GM12873 (cell line): ENCODE measurements around the gene IGF2R.

Experiments
- TF ChIP-seq, protein P1 (sequence below): IDR thresholded peaks from 2 replicates; pipeline ENCODE4 v1.5.1; 2012; ENCODE audit warnings: low read depth, mild to moderate bottlenecking, moderate library complexity, low read length, control low read depth; ENCODE audit not compliant: insufficient read depth; ENCODE audit errors: missing control alignments

Gene IGF2R

DNA sequence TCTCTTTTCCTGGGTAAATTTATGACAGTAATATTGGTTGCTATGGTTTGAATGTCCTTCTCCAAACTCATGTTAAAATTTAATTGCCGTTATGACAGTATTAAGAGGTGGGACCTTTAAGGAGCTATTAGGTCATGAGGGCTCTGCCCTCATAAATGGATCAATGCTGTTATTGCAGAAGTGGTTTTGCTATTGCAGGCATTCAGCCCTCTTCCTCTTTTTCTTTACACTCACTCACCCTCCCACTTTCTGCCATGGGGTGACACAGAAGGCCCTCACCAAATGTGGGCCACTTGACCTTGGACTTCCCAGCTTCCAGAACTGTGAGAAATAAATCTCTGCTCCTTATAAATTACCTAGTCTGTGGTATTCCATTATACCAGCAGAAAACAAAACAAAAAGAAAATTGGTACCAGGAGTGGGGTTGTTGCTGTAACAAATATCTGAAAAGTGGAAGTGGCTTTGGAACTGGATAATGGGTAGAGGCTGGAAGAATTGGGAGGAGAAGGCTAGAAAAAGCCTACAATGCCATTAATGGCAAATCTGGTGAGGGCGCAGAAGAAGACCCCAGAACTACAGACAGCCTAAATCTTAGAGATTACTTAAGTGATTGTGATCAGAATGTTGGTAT, 24.8 kb upstream of the IGF2R start:
- TF ChIP-seq, protein P1, sequence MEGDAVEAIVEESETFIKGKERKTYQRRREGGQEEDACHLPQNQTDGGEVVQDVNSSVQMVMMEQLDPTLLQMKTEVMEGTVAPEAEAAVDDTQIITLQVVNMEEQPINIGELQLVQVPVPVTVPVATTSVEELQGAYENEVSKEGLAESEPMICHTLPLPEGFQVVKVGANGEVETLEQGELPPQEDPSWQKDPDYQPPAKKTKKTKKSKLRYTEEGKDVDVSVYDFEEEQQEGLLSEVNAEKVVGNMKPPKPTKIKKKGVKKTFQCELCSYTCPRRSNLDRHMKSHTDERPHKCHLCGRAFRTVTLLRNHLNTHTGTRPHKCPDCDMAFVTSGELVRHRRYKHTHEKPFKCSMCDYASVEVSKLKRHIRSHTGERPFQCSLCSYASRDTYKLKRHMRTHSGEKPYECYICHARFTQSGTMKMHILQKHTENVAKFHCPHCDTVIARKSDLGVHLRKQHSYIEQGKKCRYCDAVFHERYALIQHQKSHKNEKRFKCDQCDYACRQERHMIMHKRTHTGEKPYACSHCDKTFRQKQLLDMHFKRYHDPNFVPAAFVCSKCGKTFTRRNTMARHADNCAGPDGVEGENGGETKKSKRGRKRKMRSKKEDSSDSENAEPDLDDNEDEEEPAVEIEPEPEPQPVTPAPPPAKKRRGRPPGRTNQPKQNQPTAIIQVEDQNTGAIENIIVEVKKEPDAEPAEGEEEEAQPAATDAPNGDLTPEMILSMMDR = no peak

DNA sequence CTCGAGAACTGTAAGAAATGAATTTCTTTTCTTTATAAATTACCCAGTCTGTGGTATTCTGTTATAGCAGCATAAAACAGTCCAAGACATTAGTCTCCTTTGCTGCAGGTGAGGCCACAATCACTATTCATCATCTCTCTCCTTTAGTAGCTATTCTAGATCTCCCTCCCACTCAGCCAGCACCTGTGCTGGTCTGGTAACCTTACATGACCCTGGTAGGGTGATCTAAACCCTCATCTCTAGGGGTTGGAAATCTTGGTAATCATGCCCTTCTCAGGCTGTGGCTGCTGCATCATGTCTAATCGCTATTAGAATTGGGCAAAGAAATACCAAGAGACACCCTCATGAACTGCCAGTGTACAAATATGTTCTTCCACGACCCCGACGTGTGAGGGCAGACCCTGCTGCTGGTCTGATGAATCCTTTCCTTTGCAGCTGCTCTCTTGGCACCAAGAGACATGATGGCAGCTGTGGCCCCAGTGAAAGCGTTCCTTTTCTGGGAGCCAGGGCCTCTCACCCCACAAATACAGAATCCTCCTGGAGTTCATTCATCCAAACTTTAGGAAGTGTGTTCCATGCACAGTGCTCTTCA, 23.0 kb upstream of the IGF2R start:
- TF ChIP-seq, protein P1 = no peak

DNA sequence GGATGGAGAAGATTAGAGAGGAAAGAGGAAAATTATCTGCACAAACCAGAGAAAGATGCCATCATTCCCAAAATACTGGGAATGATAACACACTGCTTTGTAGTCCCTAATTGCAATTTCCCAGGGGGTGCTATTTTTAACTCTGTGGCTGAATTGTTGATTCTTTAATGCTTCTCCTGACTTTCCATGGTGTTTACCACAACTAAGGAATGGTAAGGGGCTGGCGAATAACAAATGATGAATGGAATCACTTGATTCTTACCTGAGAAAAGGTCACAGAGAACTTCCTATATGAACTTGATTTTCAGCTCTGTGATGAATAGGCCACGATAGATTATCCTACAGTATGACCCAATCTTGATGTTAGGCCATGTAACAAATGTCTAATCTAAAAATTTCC, 22.0 kb upstream of the IGF2R start:
- TF ChIP-seq, protein P1 = no peak

DNA sequence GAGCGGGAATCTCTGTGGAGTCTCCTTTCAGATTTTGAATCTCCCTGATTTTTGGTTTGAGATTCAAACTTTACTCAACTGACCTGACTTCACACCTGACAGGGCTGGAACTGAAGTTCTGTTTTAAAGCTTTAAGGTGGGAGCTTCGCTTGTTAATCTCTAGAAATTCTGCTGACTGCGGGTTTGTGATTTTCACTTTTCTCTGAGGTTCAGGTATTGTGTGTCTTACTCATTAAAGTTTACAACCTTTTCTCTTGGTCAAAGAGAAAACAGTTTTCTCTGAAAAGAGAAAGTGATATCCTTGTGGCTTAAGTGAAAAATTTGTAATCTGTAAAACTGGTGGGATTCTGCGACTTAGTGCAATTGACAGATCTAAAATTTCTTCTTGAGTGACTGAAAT, 20.7 kb upstream of the IGF2R start:
- TF ChIP-seq, protein P1 = no peak

DNA sequence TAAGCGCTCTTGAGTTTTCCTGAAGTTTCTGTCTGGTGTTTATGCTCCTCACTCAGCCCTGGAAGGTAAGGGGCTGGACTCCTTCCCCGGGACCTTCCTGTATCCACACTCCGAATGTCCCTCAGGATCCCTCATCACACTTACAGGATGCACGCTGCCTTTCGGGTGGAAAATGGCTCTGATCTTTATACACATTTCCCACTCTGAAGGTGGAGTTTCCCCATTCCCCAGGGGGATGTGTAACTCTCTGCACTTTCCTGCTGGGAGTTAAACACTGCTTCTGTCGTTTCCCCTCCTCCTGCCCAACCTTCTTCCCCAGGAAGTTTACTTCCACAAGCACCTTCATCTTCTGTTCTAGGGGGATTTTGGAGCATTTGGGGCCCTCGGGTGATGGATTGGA, 17.1 kb upstream of the IGF2R start:
- TF ChIP-seq, protein P1 = no peak

DNA sequence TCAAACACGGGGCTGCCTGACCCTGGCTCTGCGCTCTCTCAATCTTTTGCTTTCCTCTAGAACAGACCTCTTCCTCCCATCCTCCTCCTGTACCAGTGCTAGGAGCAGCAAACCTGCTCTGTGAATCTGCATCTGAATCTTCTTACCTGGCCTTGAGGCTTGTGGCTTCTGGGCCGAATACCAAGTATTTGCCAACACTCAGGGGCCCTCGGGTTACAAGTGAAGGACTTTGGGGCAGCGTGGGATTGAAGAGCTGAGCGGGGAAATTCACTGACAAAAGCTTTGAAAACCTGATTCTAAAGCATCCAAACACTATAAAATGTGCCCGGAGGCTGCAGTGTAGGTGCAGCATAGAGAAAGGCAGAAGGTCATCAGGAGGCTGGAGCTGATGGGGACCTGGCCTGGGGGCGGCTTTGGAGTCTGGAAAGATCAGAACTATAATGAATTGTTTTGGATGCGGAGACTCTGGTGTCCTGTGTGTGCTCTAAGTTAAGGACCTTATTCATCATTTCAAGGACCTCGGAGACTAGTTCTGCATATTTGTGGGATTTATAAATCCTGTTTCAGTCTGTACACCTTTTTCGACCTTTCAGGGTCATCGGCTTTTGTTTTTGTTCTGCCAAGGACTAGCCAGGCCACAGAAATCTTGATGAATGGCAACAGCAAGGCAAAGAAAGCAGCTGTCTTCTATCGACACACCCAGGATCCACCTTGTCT, 16.4 kb upstream of the IGF2R start:
- TF ChIP-seq, protein P1 = no peak

DNA sequence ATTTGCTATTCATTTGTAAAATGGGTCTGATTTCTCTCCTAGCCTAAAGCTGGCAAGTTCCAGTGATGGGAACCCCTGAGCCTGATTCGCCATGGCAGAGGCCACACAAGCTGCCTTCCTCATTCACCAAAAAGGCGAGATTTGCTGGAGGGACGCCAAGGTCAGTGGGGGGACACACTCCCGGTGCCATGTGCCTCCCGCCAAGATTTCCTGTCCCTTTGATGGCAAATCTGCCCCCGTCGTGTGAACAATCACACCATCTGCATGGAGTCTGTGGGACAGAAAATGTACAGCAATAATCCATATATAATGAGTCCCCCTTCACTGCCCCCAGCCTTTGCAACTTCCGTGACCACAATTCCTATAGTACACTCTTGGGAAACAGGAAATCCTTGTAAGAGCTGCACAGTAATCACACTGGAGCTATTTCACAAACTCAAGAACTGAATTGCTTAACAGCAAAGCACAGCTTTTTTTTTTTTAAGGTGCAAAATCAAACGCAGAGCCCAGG, 15.7 kb upstream of the IGF2R start:
- TF ChIP-seq, protein P1 = no peak
